NCI-H146 treated with DMSO at 0.1 percent for 48 hours (cell line): ENCODE measurements around the gene CHM.

Experiments used
- DNase-seq: peaks from one replicate; lab custom pipeline; 2025; ENCODE audit not compliant: unreplicated experiment; lab: John Stamatoyannopoulos, UW

The CHM gene

DNA sequence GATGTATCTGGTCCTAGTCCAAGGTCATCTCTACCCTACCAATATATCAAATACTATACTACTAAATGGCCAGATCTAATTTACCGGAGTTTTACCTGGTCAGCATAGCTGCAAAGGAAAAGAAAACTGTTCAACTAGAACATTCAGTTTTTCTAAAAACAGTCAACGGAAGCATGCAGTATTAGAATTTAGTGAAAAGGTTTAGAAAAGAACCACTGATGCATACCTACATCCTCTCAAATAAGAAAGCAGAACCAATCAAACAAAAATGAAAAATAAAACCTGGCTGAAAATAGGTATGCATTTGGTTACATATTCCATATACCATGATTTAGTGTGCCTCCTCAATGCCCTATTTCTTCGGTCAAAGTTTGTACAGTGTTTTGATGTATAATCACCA, 140.0 kb downstream of the CHM start:
- no peak for DNase-seq

DNA sequence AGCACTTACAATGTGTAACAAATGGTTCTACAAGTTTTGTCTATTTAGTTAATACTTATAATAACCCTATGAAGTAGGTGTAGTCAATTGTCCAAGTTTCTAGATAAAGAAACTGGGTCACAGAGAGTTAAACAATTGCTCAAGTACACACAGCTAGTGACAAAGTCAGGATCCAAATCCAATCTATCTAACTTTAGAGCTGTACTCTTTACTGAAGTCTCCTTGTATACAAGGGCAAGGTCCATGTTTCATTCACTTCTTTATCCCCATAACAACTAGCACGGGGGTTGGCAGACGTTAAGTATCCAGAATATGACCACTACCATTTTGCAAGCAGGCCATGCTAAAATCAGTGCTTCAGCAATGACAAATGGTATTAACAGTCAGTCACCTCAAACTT, 141.0 kb downstream of the CHM start:
- DNase-seq = no peak

DNA sequence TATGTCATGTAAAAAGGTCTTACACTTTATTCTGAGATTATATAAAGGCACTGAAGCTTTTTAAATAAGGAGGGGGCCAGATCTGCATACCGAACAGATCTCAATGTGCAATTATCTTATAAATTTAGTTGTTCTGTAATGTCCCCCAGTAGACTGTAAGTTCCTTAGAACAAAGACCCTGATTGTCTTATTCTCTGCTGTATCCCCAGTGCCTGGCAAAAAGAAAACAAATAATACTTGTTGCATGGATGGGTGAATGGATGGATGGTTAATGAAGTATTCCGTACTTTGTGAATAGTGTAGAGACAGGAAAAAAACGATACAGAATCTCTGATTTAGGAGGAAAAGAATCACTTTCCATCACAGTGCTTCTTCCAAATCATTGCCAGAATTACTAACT, 141.5 kb downstream of the CHM start:
- no peak for DNase-seq

DNA sequence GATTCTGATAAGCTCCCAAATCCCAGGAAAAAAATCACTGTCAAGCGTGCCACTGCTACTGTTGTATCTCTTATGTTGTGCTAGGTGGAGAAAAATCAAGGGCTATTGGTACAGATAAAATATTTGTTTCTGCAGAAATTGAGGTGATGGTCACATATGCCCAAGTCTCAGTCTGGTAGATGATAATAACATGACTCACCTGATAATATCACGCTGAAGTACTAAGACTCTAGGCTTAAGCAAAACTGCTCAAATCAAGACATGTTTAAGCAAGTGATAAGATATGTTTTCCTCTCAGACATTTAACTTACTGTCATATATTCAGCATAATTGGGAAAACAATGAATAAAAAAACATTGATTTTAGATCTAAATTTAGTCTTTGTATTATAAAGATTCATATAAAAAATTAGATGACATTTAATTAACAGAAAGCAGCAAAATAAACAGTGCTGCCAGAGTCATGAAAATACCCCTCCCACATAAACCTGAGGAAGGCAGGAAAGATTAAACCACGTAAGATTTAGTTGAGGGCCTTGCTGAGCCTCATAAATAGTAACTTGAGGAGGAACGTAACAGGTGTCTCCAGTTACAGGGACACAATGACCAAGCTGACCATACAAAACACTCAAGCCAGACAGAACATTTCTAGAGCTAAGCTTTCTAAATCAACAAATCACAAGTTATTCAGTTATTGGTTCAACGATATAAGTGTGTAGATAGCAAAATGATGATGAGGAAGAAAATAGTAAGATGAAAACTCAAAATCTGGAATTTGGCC, 143.5 kb downstream of the CHM start:
- DNase-seq = no peak

DNA sequence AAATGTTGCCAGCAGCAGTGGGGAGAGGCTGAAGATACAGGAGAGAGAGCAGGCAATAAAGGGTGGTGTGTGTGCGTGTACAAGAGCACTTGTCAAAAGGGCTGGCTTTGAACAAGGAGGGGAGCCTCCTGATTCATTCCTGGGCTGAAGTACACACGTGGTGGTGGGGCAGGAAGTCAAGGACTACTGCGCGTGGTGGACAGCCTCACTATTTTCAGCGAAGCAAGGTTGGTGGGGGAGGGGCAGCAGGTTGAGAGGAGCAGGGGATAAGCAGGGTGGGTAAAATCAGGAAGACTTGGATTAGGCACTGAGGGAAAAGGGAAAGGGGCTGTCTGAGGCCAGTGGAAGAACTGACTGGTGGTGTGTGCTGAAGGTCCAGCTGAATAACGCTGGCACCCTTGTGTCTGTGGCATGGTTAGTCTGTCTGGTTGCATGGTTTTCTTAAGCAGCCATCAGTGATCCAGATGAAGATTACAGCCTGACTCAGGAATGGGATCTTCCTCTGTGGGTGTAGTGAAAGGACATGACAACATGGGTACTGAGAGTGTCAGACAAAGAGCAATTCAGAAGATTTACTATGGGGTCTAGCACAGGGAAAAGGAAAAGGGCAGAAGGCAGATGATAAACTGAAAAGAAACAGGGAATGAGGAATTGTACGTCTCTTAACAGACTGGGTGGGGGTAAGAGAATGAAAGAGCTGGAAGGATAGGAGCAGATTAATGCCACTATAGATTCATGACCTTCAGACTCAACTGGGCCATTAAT, 149.8 kb downstream of the CHM start:
- no peak for DNase-seq

DNA sequence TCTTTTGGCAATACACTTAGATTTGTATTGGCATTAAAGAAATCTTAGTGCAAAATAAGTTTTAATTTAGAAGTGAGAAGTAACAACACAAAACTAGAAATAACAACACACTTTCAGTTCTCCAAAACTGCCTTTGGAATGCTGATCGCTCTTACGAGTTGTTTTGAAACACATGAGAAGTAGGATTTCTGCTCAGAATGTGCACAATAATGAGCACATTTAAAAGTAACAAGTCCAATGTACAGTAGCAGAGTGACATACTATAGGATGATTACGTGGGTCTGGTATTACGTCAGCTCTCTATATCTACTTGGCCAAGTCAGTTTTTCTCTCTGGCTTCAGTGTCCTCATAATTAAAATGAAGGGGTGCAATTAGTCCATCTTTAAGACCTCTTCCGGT, 164.8 kb downstream of the CHM start:
- no peak for DNase-seq

DNA sequence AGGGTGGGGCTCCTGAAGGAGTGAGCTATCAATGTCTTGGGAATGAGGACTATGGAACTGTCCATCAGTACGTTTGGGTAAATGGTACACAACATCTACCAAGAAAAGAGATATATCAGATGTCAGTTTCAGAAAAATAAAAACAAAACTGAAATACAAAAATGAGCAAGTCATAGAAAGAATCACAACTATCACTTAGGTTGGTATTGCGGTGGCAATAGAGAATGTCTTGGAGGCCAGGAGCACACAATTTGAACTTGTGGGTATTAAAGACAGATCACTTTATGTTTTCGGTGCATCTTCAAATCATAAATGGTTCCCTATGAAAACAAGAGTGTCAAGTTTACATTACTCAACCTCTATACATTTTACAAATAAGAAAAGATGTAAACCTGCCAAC, 176.8 kb downstream of the CHM start:
- DNase-seq = no peak

DNA sequence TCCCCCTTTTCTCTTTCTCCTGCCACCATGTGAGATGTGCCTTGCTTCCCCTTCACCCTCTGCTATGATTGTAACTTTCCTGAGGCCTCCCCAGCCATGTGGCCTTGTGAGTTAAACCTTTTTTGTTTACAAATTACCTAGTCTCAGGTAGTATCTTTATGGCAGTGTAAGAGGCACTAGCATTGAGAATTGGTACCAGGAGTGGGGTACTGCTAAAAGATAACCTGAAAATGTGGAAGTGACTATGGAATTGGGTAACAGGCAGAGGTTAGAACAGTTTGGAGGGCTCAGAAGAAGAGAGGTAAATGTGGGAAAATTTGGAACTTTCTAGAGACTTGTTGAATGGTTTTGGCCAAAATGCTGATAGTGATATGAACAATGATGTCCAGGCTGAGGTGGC, 182.0 kb downstream of the CHM start:
- DNase-seq = no peak

DNA sequence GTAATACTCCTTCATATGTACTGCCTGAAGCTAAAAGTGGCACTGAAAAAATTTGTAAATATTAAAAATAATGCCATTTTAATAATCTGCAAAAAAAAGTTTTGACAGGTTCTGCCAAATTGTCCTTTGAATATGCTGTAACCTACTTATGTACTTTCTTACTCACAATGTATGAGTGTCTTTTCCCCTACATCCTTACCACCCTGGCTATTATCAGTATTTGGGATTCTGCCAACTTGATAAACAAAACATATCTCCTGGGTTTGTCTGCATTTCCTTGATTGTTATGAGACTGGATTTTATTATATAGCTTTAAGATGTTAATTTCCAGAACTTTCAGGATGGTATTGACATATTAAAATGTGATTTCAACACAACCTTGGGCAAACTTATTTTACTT, 187.9 kb downstream of the CHM start:
- DNase-seq = no peak

DNA sequence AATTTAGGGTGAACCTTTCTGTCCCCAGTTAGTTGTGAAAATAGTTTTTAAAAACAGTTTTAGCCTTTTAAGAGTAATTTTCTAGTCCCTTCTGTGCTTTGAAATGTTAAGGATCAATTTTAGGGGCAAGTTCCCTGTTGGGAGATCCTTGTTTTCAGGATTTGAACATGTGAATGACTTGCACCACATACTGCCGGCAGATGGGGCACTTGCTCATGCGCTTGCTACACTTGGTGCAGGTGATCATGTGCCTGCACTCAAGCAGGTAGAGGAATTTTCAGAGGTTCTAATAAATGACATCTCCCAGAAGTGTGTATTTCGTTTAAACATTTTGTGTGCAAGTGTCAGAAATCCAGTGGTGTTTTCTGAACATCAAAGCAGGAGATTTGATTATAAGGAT, 195.9 kb downstream of the CHM start:
- DNase-seq = no peak

DNA sequence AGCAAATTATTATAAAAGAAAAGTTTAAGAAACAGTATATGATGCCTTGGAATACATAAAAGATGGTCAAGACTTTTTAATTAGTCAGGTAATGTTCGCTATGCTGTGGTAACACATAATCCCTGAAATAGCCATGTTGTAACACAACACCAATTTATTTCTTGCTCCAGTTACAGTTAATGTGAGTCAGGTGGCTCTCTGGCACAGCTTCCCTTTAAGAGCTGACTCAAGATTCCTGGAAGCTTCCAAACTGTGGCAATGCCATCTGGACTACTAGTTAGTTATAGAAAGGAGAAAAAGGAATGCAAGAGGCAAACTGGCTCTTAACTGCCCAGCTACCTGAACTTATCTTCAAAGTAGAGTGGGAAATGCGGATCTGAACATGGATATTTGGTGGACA, 210.5 kb downstream of the CHM start:
- no peak for DNase-seq

DNA sequence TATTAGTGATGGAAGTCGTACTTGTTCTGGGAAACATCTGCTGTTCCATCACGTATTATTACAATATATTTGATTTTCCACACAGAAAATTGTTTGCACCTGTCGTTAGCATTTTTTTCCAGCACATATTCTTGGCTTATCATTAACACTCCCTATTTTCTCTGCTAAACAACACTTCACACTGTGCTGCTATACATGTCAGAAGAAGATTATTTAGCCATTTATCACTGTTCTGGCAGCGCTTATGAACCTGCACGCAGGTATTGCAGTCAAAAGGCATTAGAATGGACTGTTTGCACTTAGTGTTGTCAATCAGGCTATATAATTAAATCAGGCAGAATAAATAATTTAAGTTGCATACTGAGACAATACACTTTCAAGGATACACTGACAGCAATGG, 218.6 kb downstream of the CHM start:
- DNase-seq = peak; percentile 96

DNA sequence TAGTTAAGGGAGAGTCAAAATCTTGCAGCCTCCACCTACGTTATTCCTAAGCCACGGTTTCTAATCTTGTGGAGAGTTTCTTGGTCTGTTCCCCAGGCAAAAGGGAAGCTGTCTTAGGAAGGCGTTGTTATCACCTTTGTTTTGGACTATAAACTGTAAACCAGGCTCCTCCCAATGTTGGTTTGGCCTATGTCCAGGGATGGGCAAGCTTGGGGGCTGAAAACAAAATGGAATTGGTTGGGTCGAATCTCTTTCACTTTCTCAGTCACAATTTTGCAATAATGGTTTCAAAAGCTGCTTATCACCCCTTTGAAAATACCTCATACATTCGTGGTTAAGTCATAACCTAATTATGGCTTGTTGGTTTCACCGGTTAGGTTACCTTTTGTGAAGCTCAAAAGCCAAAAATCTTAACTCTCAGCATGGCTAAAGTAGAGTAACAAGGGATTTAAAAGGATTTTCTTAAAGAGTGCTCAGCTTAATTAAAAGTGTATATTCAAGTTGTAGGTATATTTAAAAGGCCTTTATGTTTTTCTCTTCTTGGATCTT, 232.1 kb downstream of the CHM start:
- no peak for DNase-seq
